ENCODE results near the gene RAB36. TPM values are rescaled to one million over a fixed set of nuclear protein-coding genes. Genes with fewer than 3 reads are reported as not detected.

RAB36 gene
- total RNA-seq, 3 donors from 2014 or later (not counting 1 experiment from before 2014, with no cell fraction given): 1.7 to 2.9 (median 2.6) TPM

- Mint-ChIP-seq H3K27me3 (ENCODE audit: low read depth in 2 of 2) (no peaks in the 10 kb centered on the region), H3K4me1 (peaks cover 8 to 15% of the 10 kb centered on the region in 2 donors), H3K9me3 (no peaks in the 10 kb centered on the region), H3K27ac (no peak overlapping the region), H3K36me3 (no peaks in the 10 kb centered on the region), H3K4me3 (no peak overlapping the region)
- no peak for DNase-seq
- no peak overlapping the region for H3K27ac ChIP-seq (ENCODE audit: low read length)
- intact Hi-C loops (cut with micrococcal nuclease): no loop called here
- 91% methylated on average over 22 of the region's 22 CpGs for WGBS (ENCODE audit: insufficient coverage)
- TF ChIP-seq CTCF (IDR thresholded peaks at IDR 0.05): no peak
- no peaks in the 10 kb centered on the region for H3K9me3 ChIP-seq (ENCODE audit: control insufficient read depth, insufficient read depth, low read length)
- no peaks in the 10 kb centered on the region for H3K36me3 ChIP-seq (ENCODE audit: control insufficient read depth, insufficient read depth, low read length)
- no peak overlapping the region for H3K4me3 ChIP-seq (ENCODE audit: low read length)
- peaks cover 15% of the 10 kb centered on the region for H3K4me1 ChIP-seq (ENCODE audit: control insufficient read depth, insufficient read depth, low read length)
- no peaks in the 10 kb centered on the region for H3K27me3 ChIP-seq (ENCODE audit: control insufficient read depth, insufficient read depth, low read length)
- ATAC-seq: no peak
These were observed 12.6 kb downstream of the RAB36 start for GRCh38 chr22:23157560-23158515.

GRCh38 chr22:23158516-23159290 is 13.4 kb downstream of the RAB36 start:
- WGBS (ENCODE audit: insufficient coverage): 92% methylated on average over 14 of the region's 14 CpGs
- no peak for ATAC-seq
- Histone ChIP-seq H3K4me1 (ENCODE audit: control insufficient read depth, insufficient read depth, low read length) (peaks cover 6% of the 10 kb centered on the region), H3K9me3 (ENCODE audit: control insufficient read depth, insufficient read depth, low read length) (no peaks in the 10 kb centered on the region), H3K27ac (ENCODE audit: low read length) (no peak overlapping the region), H3K27me3 (ENCODE audit: control insufficient read depth, insufficient read depth, low read length) (no peaks in the 10 kb centered on the region), H3K36me3 (ENCODE audit: control insufficient read depth, insufficient read depth, low read length) (no peaks in the 10 kb centered on the region), H3K4me3 (ENCODE audit: low read length) (no peak overlapping the region)
- H3K27ac Mint-ChIP-seq: no peak overlapping the region
- TF ChIP-seq CTCF (IDR thresholded peaks at IDR 0.05): no peak
- H3K27me3 Mint-ChIP-seq (ENCODE audit: low read depth in 2 of 2): no peaks in the 10 kb centered on the region
- intact Hi-C loops (cut with micrococcal nuclease): no loop called here
- H3K36me3 Mint-ChIP-seq: no peaks in the 10 kb centered on the region
- no peaks in the 10 kb centered on the region for H3K9me3 Mint-ChIP-seq
- H3K4me3 Mint-ChIP-seq: no peak overlapping the region
- H3K4me1 Mint-ChIP-seq: peaks cover 0 to 6% of the 10 kb centered on the region in 2 donors
- DNase-seq: no peak

- no peak for DNase-seq
- H3K36me3 Mint-ChIP-seq: no peaks in the 10 kb centered on the region
- H3K27me3 ChIP-seq (ENCODE audit: control insufficient read depth, insufficient read depth, low read length): no peaks in the 10 kb centered on the region
- H3K9me3 Mint-ChIP-seq: no peaks in the 10 kb centered on the region
- H3K4me1 ChIP-seq (ENCODE audit: control insufficient read depth, insufficient read depth, low read length): peaks cover under 1% of the 10 kb centered on the region
- peaks cover 0 to under 1% of the 10 kb centered on the region in 2 donors for H3K4me1 Mint-ChIP-seq
- no peaks in the 10 kb centered on the region for H3K27me3 Mint-ChIP-seq (ENCODE audit: low read depth in 2 of 2)
- no peaks in the 10 kb centered on the region for H3K36me3 ChIP-seq (ENCODE audit: control insufficient read depth, insufficient read depth, low read length)
- no peak overlapping the region for H3K4me3 Mint-ChIP-seq
- 91% methylated on average over 6 of the region's 6 CpGs for WGBS (ENCODE audit: insufficient coverage)
- ATAC-seq: no peak
- TF ChIP-seq CTCF (IDR thresholded peaks at IDR 0.05): no peak
- H3K4me3 ChIP-seq (ENCODE audit: low read length): no peak overlapping the region
- intact Hi-C loops (cut with micrococcal nuclease): no loop called here
- no peaks in the 10 kb centered on the region for H3K9me3 ChIP-seq (ENCODE audit: control insufficient read depth, insufficient read depth, low read length)
- no peak overlapping the region for H3K27ac Mint-ChIP-seq
- no peak overlapping the region for H3K27ac ChIP-seq (ENCODE audit: low read length)
These were observed 14.0 kb downstream of the RAB36 start for GRCh38 chr22:23159291-23159630.
